Mesodermal cell (in vitro differentiated cells): Measurements from ENCODE around the gene JAML.

Source experiments
- H3K27ac ChIP-seq: 2 replicates; pipeline ENCODE4 v1.7.0; 2013; ENCODE audit warnings: mild to moderate bottlenecking, low read depth, low read length, moderate library complexity; ENCODE audit not compliant: severe bottlenecking
- H3K36me3 ChIP-seq: 2 replicates; pipeline ENCODE4 v1.7.1; 2013; ENCODE audit warnings: mild to moderate bottlenecking, low read length, moderate library complexity; ENCODE audit not compliant: control insufficient read depth, insufficient read depth
- H3K4me1 ChIP-seq: one replicate; pipeline ENCODE4 v1.7.1; 2013; ENCODE audit warnings: mild to moderate bottlenecking, low read length; ENCODE audit not compliant: insufficient read depth, control insufficient read depth, poor library complexity, severe bottlenecking
- H3K4me3 ChIP-seq: 2 replicates; pipeline ENCODE4 v1.7.0; 2013; ENCODE audit warnings: low read length, control low read depth, mild to moderate bottlenecking; ENCODE audit not compliant: insufficient read depth, poor library complexity, severe bottlenecking; ENCODE audit errors: extremely low read depth
- H3K9me3 ChIP-seq: 2 replicates; pipeline ENCODE4 v1.7.1; 2013; ENCODE audit warnings: mild to moderate bottlenecking, low read length, moderate library complexity; ENCODE audit not compliant: control insufficient read depth
- WGBS, 2 experiments: methylation state at CpG; one replicate each; pipeline ENCODE4 v1.1.5; 2013; ENCODE audit warnings: missing lambda C conversion rate in 2 of 2; ENCODE audit not compliant: insufficient coverage in 2 of 2; 5-methylcytosine and 5-hydroxymethylcytosine counted together

The JAML gene

GRCh38 chr11:118163494-118163893, 61.3 kb downstream of the JAML start:
- Histone ChIP-seq H3K9me3 (no peaks in the 10 kb centered on the region), H3K27ac (no peak overlapping the region), H3K4me1 (no peaks in the 10 kb centered on the region), H3K4me3 (no peak overlapping the region), H3K36me3 (no peaks in the 10 kb centered on the region)
- WGBS, 2 experiments, result 67 to 89% methylated on average over 3 of the region's 5 CpGs

- Histone ChIP-seq H3K36me3 (no peaks in the 10 kb centered on the region), H3K9me3 (no peaks in the 10 kb centered on the region), H3K27ac (no peak overlapping the region), H3K4me3 (no peak overlapping the region), H3K4me1 (no peaks in the 10 kb centered on the region)
- 82% methylated on average over 1 of the region's 3 CpGs; no CpG with 5 or more reads in 1 of the 2 experiments for WGBS, 2 experiments
Measured at GRCh38 chr11:118162846-118163245, 62.0 kb downstream of the JAML start.

GRCh38 chr11:118161786-118162185, 63.0 kb downstream of the JAML start:
- no peak overlapping the region for H3K27ac ChIP-seq
- no peak overlapping the region for H3K4me3 ChIP-seq
- WGBS, 2 experiments, result 78% methylated on average over 6 of the region's 6 CpGs; no CpG with 5 or more reads in 1 of the 2 experiments
- H3K36me3 ChIP-seq, result no peaks in the 10 kb centered on the region
- peaks cover under 1% of the 10 kb centered on the region for H3K4me1 ChIP-seq
- no peaks in the 10 kb centered on the region for H3K9me3 ChIP-seq

- Histone ChIP-seq H3K9me3 (no peaks in the 10 kb centered on the region), H3K4me3 (no peak overlapping the region), H3K36me3 (no peaks in the 10 kb centered on the region), H3K4me1 (peaks cover 3% of the 10 kb centered on the region), H3K27ac (no peak overlapping the region)
- WGBS, 2 experiments, result 25% methylated on average over 4 to 8 of the region's 10 CpGs
Measured at GRCh38 chr11:118157186-118157895, 67.5 kb downstream of the JAML start.

GRCh38 chr11:118156531-118157185, 68.2 kb downstream of the JAML start:
- WGBS, 2 experiments, result 4 to 6% methylated on average over 9 of the region's 21 CpGs
- no peak overlapping the region for H3K4me3 ChIP-seq

GRCh38 chr11:118155776-118156530, 68.9 kb downstream of the JAML start:
- Histone ChIP-seq H3K4me1 (peaks cover 3% of the 10 kb centered on the region), H3K36me3 (no peaks in the 10 kb centered on the region), H3K27ac (no peak overlapping the region), H3K4me3 (no peak overlapping the region), H3K9me3 (no peaks in the 10 kb centered on the region)
- 39 to 45% methylated on average over 9 to 10 of the region's 11 CpGs for WGBS, 2 experiments

More at GRCh38 chr11:118156531-118157185, 68.2 kb downstream of the JAML start:
- Histone ChIP-seq H3K36me3 (no peaks in the 10 kb centered on the region), H3K4me1 (peaks cover 3% of the 10 kb centered on the region), H3K27ac (no peak overlapping the region), H3K9me3 (no peaks in the 10 kb centered on the region)

GRCh38 chr11:118154641-118155040, 70.2 kb downstream of the JAML start:
- no CpG with 5 or more reads among the region's 1 CpG for whole genome bisulfite sequencing, 2 experiments
- no peaks in the 10 kb centered on the region for H3K9me3 ChIP-seq
- H3K4me1 ChIP-seq, result peaks cover 3% of the 10 kb centered on the region
- no peak overlapping the region for H3K27ac ChIP-seq
- H3K36me3 ChIP-seq, result no peaks in the 10 kb centered on the region
- no peak overlapping the region for H3K4me3 ChIP-seq

- 67 to 76% methylated on average over 6 to 11 of the region's 11 CpGs for WGBS, 2 experiments
- H3K9me3 ChIP-seq, result no peaks in the 10 kb centered on the region
Measured at GRCh38 chr11:118153976-118154375, 70.8 kb downstream of the JAML start.

GRCh38 chr11:118153516-118153915, 71.3 kb downstream of the JAML start:
- peak overlapping the region; percentile 53 for H3K4me3 ChIP-seq
- no peak overlapping the region for H3K27ac ChIP-seq
- no peaks in the 10 kb centered on the region for H3K36me3 ChIP-seq
- WGBS, 2 experiments, result 2 to 6% methylated on average over 6 to 7 of the region's 16 CpGs
- no peaks in the 10 kb centered on the region for H3K9me3 ChIP-seq
- H3K4me1 ChIP-seq, result peaks cover 3% of the 10 kb centered on the region

More at GRCh38 chr11:118153976-118154375, 70.8 kb downstream of the JAML start:
- Histone ChIP-seq H3K4me1 (peaks cover 3% of the 10 kb centered on the region), H3K27ac (no peak overlapping the region), H3K4me3 (no peak overlapping the region), H3K36me3 (no peaks in the 10 kb centered on the region)

GRCh38 chr11:118152552-118153471, 72.0 kb downstream of the JAML start, which contains the start of gene SCN4B:
Gene SCN4B, minus strand, starts transcription at chr11:118152823. Its CDS starts 150 bp downstream, at chr11:118152673.
- Histone ChIP-seq H3K4me3 (peak within 1 kb of the TSS; percentile 53), H3K27ac (no peak within 1 kb of the TSS), H3K9me3 (no peaks in the 10 kb centered on the region), H3K4me1 (peaks cover 3% of the 10 kb centered on the region), H3K36me3 (no peaks in the 10 kb centered on the region)
- WGBS, 2 experiments, result 0% methylated on average over 57 to 79 of the region's 88 CpGs
